ENCODE measurements around the gene CLDN34.

CLDN34 gene

GRCh38 chrX:10017872-10018271, 50.7 kb downstream of the CLDN34 start:
- FAIRE-seq: no peak

All from islet of Langerhans (tissue), 1 donor.